Esophagus squamous epithelium (tissue), 5 donors: Measurements from ENCODE around the gene NPR1. TPM values are rescaled to one million over a fixed set of nuclear protein-coding genes. Genes with fewer than 3 reads are reported as not detected.
"Not testable (repeated sequence)": the region's sequence is repeated elsewhere in the genome, so short reads cannot be mapped to it uniquely, and the experiment has no call there.

Experiments used
- DNase-seq: peaks from one replicate; lab custom pipeline; 2025; lab: John Stamatoyannopoulos, UW
- H3K27ac ChIP-seq, 4 donors: fragments of 200-600 bp; sonication (generic); one replicate each; pipeline ENCODE4 v1.5.1; 2016 to 2019; ENCODE audit warnings: mild to moderate bottlenecking in 1 of 4
- H3K27me3 ChIP-seq, 4 donors: fragments of 200-600 bp; sonication (generic); 1 replicate in 3 of 4; 2 replicates in 1 of 4; pipeline versions ENCODE4 v1.5.1 to v1.6.0; 2017 to 2021; ENCODE audit warnings: antibody characterized with exemption in 1 of 4
- H3K36me3 ChIP-seq, 3 donors: fragments of 200-600 bp; sonication (generic); one replicate each; pipeline ENCODE4 v1.5.1; 2016 to 2019
- H3K4me1 ChIP-seq, 3 donors: fragments of 200-600 bp; sonication (generic); one replicate each; pipeline ENCODE4 v1.5.1; 2017 to 2019
- H3K4me3 ChIP-seq, 4 donors: fragments of 200-600 bp; sonication (generic); 1 replicate in 3 of 4; 2 replicates in 1 of 4; pipeline ENCODE4 v1.5.1; 2016 to 2019; ENCODE audit warnings: mild to moderate bottlenecking in 2 of 4, moderate library complexity in 1 of 4
- H3K9me3 ChIP-seq, 3 donors: fragments of 200-600 bp; sonication (generic); one replicate each; pipeline ENCODE4 v1.5.1; 2016 to 2019
- CTCF ChIP-seq, 6 experiments: fragments of 450-650 bp in 4 of 6; fragments of 200-600 bp in 2 of 6; sonication (generic) in 2 of 6; IDR thresholded peaks; one replicate each; pipeline ENCODE4 v1.5.1; 2016 to 2019; ENCODE audit warnings: antibody characterized with exemption in 6 of 6, mild to moderate bottlenecking in 4 of 6, moderate library complexity in 4 of 6
- POLR2A ChIP-seq, 4 donors: fragments of 450-650 bp; IDR thresholded peaks; one replicate each; pipeline ENCODE4 v1.6.1; 2017; ENCODE audit warnings: antibody characterized with exemption in 4 of 4, mild to moderate bottlenecking in 4 of 4, moderate library complexity in 3 of 4
- WGBS, 2 donors: methylation state at CpG; one replicate each; pipeline ENCODE4 v1.1.5; 2018; 5-methylcytosine and 5-hydroxymethylcytosine counted together
- intact Hi-C: fragments of 100-400 bp; cut with DNase I; formaldehyde crosslinking; loops from one replicate; pipeline ENCODE4 v1.15.0; 2022
- total RNA-seq, 4 donors: library from RNA; depleted of rRNA; stranded (reverse); fragments of >200 nt; gene quantifications; one replicate each; pipeline ENCODE4 v1.1.0, GENCODE V29; 2016
- donor health status: DM: yes; HTN: yes; CAD: no.

NPR1 gene
- total RNA-seq, 4 donors from 2014 or later, result 1.8 to 15.6 (median 6.4) TPM

- Histone ChIP-seq H3K9me3 (no peaks in the 10 kb centered on the region), H3K36me3 (peaks cover 19 to 36% (median 28%) of the 10 kb centered on the region in 3 donors), H3K27me3 (no peaks in the 10 kb centered on the region), H3K4me1 (peaks cover 9 to 37% (median 12%) of the 10 kb centered on the region in 3 donors), H3K27ac (peak within 1 kb of the TSS; percentile 86 to 93 (median 92)), H3K4me3 (peak within 1 kb of the TSS; percentile 65 to 87 (median 78))
- peak; percentile 87 for DNase-seq
- peak in 1 of 6 experiments; percentile 24 for TF ChIP-seq CTCF (IDR thresholded peaks at IDR 0.05)
- TF ChIP-seq POLR2A (IDR thresholded peaks at IDR 0.05), result peak in 3 of 4 donors; percentile 91 to 99 (median 94)
- 0% methylated on average over 34 to 35 of the region's 35 CpGs for WGBS, 2 donors
- intact Hi-C loops, result loop anchor here (10.0 kb wide), 1 partner anchor 314 kb away; the partner anchor contains the start of gene RAB13
These were observed 7.4 kb upstream of the NPR1 start, which contains the start of gene ILF2 for GRCh38 chr1:153670859-153671627. ILF2 (minus strand) TSS chr1:153670993; CDS start chr1:153670922, 71 bp downstream.

DNA sequence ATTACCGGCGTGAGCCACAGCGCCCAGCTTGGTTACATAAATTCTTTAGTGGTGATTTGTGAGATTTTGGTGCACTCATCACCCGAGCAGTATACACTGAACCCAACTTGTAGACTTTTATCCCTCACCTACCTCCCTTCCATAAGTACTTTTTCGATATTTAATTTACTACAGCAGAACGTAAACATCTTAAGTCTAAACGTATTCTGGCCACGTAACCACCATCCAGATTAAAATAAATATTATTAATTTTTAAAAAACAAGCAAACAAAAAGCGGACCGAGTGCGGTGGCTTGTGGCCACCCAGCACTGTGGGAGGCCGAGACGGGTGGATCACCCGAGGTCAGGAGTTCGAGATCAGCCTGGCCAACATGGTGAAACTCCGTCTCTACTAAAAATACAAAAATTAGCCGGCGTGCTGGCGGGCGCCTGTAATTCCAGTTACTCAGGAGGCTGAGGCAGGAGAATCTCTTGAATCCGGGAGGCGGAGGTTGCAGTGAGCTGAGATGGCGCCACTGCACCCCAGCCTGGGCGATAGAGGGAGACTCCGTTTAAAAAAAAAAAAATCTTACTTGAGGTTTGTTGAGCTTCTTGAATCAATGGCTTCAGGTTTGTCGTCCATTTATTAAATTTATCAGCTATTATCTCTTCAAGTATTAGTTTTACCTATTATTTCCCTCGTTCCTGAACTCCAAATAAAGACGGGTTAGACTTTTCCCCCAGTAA lies 6.7 kb upstream of the NPR1 start:
- intact Hi-C loops, result loop anchor here (10.0 kb wide), 1 partner anchor 313 kb away; the partner anchor contains the start of gene RAB13
- peak overlapping the region; percentile 30 to 81 (median 58) for H3K4me3 ChIP-seq
- peaks cover 13 to 29% (median 20%) of the 10 kb centered on the region in 3 donors for H3K36me3 ChIP-seq
- peak in 1 of 6 experiments; percentile 11 for TF ChIP-seq CTCF (IDR thresholded peaks at IDR 0.05)
- not testable (repeated sequence) for H3K27me3 ChIP-seq, H3K9me3 ChIP-seq, DNase-seq
- peak overlapping the region; percentile 75 to 93 (median 88) for H3K27ac ChIP-seq
- peaks cover 9 to 37% (median 12%) of the 10 kb centered on the region in 3 donors for H3K4me1 ChIP-seq
- 6 to 9% methylated on average over 28 of the region's 28 CpGs for WGBS, 2 donors

- Histone ChIP-seq H3K4me1 (peaks cover 19 to 41% (median 21%) of the 10 kb centered on the region in 3 donors), H3K27me3 (peaks cover 0 to 11% (median 2%) of the 10 kb centered on the region in 4 donors), H3K4me3 (no peak overlapping the region), H3K9me3 (no peaks in the 10 kb centered on the region), H3K27ac (no peak overlapping the region), H3K36me3 (peaks cover 0 to 12% (median 4%) of the 10 kb centered on the region in 3 donors)
- 100% methylated on average over 2 of the region's 2 CpGs for WGBS, 2 donors
- intact Hi-C loops, result loop anchor here (10.0 kb wide), 1 partner anchor 311 kb away; the partner anchor contains the start of gene RAB13
- TF ChIP-seq POLR2A (IDR thresholded peaks at IDR 0.05), result no peak
- TF ChIP-seq CTCF (IDR thresholded peaks at IDR 0.05), result no peak
- DNase-seq, result no peak
These were observed 5.0 kb upstream of the NPR1 start for GRCh38 chr1:153673511-153673910.

GRCh38 chr1:153677718-153678518 lies 570 bp upstream of the NPR1 start:
- H3K27ac ChIP-seq, result peak overlapping the region in 3 of 4 donors; percentile 60 to 82 (median 68)
- no peak for DNase-seq
- intact Hi-C loops, result loop anchor here (10.0 kb wide), 1 partner anchor 307 kb away; the partner anchor contains the start of gene RAB13
- WGBS, 2 donors, result 1 to 2% methylated on average over 19 to 23 of the region's 29 CpGs
- H3K9me3 ChIP-seq, result no peaks in the 10 kb centered on the region
- peak overlapping the region; percentile 37 to 70 (median 48) for H3K4me3 ChIP-seq
- H3K27me3 ChIP-seq, result peaks cover 3 to 44% (median 7%) of the 10 kb centered on the region in 4 donors
- H3K36me3 ChIP-seq, result peaks cover 0 to 6% (median 0%) of the 10 kb centered on the region in 3 donors
- H3K4me1 ChIP-seq, result peaks cover 19 to 28% (median 22%) of the 10 kb centered on the region in 3 donors
- TF ChIP-seq CTCF (IDR thresholded peaks at IDR 0.05) (peak; percentile 74 to 84 (median 79)), POLR2A (IDR thresholded peaks at IDR 0.05) (no peak)
